GM06990 (cell line): Measurements from ENCODE around the gene ULK1.
"Not testable (repeated sequence)": the region's sequence is repeated elsewhere in the genome, so short reads cannot be mapped to it uniquely, and the experiment has no call there.

Experiments used
- DNase-seq: peaks from one replicate; pipeline ENCODE4 v3.0.0-alpha.2; 2011; ENCODE audit not compliant: insufficient read length; ENCODE audit errors: extremely low read depth
- H3K27me3 ChIP-seq: replicated peaks from 2 replicates; pipeline ENCODE4 v1.6.0; 2011; ENCODE audit warnings: low read length; ENCODE audit not compliant: control insufficient read depth, insufficient read depth
- H3K36me3 ChIP-seq: 2 replicates; pipeline ENCODE4 v1.5.1; 2011; ENCODE audit warnings: low read length; ENCODE audit not compliant: control insufficient read depth, insufficient read depth
- H3K4me3 ChIP-seq: replicated peaks from 2 replicates; pipeline ENCODE4 v1.5.1; 2011; ENCODE audit warnings: low read depth, mild to moderate bottlenecking, control low read depth, low read length
- TF ChIP-seq, protein P1 (sequence below): IDR thresholded peaks from 2 replicates; pipeline ENCODE4 v1.5.1; 2011; ENCODE audit warnings: low read length, control low read depth, mild to moderate bottlenecking, inconsistent platforms; ENCODE audit not compliant: insufficient read depth, poor library complexity, severe bottlenecking

ULK1 gene

GRCh38 chr12:131867891-131868675 is 26.3 kb upstream of the ULK1 start:
- Histone ChIP-seq H3K4me3 (no peak overlapping the region), H3K27me3 (no peaks in the 10 kb centered on the region), H3K36me3 (no peaks in the 10 kb centered on the region)
- TF ChIP-seq, protein P1, sequence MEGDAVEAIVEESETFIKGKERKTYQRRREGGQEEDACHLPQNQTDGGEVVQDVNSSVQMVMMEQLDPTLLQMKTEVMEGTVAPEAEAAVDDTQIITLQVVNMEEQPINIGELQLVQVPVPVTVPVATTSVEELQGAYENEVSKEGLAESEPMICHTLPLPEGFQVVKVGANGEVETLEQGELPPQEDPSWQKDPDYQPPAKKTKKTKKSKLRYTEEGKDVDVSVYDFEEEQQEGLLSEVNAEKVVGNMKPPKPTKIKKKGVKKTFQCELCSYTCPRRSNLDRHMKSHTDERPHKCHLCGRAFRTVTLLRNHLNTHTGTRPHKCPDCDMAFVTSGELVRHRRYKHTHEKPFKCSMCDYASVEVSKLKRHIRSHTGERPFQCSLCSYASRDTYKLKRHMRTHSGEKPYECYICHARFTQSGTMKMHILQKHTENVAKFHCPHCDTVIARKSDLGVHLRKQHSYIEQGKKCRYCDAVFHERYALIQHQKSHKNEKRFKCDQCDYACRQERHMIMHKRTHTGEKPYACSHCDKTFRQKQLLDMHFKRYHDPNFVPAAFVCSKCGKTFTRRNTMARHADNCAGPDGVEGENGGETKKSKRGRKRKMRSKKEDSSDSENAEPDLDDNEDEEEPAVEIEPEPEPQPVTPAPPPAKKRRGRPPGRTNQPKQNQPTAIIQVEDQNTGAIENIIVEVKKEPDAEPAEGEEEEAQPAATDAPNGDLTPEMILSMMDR = no peak
- DNase-seq = no peak

GRCh38 chr12:131869871-131870418 is 24.5 kb upstream of the ULK1 start:
- no peak for DNase-seq
- TF ChIP-seq, protein P1 = no peak

DNA sequence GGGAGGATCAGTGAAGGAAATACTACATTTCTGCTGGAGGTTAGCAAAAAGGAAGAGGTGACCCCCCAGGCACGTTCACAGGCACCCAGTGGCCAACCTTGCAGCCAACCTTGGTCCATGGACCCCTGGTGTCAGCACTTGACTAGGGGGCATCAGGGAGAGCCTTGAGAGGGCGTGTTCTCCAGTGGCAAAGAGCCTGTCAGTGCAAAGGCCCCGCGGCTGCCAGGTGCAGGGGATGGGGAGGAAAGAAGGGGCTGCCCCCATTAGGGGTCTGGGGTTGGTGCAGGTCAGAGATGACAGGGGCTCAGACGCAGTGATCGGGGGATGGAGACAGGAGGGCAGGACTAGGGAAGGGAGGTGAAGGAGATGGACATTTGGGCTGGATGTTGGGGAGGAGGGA is 22.7 kb upstream of the ULK1 start:
- no peak overlapping the region for H3K4me3 ChIP-seq
- TF ChIP-seq, protein P1 = no peak
- H3K36me3 ChIP-seq = no peaks in the 10 kb centered on the region
- no peak for DNase-seq
- no peaks in the 10 kb centered on the region for H3K27me3 ChIP-seq

More at GRCh38 chr12:131869871-131870418, 24.5 kb upstream of the ULK1 start:
- Histone ChIP-seq H3K36me3 (no peaks in the 10 kb centered on the region), H3K27me3 (no peaks in the 10 kb centered on the region), H3K4me3 (no peak overlapping the region)

GRCh38 chr12:131872154-131873051 is 22.0 kb upstream of the ULK1 start:
- TF ChIP-seq, protein P1 = no peak
- no peaks in the 10 kb centered on the region for H3K36me3 ChIP-seq
- no peak overlapping the region for H3K4me3 ChIP-seq
- no peak for DNase-seq
- H3K27me3 ChIP-seq = no peaks in the 10 kb centered on the region

DNA sequence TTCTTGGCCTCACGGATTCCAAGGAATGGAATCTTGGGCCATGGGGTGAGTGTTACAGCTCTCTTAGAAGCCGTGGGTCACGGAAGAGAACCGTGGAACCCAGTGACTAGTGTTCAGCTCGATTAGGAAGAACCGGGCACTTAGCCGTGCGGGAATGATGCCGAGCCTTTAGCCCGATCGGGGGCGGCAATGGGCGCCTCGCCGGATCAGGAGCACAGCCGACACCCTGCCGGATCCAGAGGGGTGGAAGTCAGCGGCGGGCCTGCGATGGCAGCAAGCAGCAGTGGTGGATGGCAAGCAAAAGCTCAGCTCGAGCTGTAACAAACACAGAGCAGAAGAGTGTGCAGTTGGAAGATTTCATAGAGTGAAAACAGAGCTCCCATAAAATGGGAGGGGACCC is 21.1 kb upstream of the ULK1 start:
- no peak overlapping the region for H3K4me3 ChIP-seq
- TF ChIP-seq, protein P1 = no peak
- no peak for DNase-seq
- H3K27me3 ChIP-seq = no peaks in the 10 kb centered on the region
- no peaks in the 10 kb centered on the region for H3K36me3 ChIP-seq

DNA sequence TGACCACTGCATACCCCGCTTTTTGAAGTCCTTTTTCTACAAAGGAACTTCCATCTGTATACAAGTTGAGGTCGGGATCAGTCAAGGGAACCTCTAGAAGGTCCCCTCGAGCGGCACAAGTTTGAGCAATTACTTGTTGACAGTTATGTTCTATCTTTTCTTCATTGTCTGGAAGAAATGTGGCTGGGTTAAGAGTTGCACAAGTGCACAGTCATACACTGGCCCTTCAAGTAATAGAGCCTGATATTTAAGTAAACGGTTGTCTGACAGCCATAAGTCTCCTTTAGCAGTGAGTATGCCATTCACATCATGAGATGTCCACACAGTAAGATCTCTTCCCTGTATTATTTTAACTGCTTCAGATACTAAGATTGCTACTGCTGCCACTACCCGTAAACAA is 19.4 kb upstream of the ULK1 start:
- H3K36me3 ChIP-seq, H3K4me3 ChIP-seq, DNase-seq, H3K27me3 ChIP-seq: not testable (repeated sequence)

- H3K36me3 ChIP-seq, H3K4me3 ChIP-seq, H3K27me3 ChIP-seq, DNase-seq: not testable (repeated sequence)
Measured at GRCh38 chr12:131877216-131877615, 17.2 kb upstream of the ULK1 start.

- DNase-seq, H3K27me3 ChIP-seq, H3K4me3 ChIP-seq, H3K36me3 ChIP-seq: not testable (repeated sequence)
Measured at GRCh38 chr12:131878436-131878835, 16.0 kb upstream of the ULK1 start.
